ENCODE results near the gene C12orf42.

Gene C12orf42

DNA sequence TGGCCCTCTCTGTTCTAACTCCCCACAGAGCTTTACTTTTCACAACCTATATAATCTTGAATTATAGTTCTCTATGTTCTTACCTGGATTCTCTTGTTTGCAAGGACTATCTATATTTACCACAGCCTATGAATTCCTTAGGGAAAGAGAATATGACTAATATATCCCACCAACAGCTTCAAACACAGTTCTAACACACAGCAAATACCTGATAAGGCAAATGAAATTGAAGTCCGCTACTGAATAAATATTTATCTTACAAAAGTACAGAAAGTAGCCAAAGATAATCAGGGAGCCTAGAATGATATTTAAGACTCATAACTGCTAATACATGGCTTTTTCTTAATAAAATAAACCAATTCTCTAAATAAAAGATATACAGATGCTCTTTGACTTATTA, 165.1 kb downstream of the C12orf42 start:
- TF ChIP-seq ARNT (IDR thresholded peaks at IDR 0.05) (no peak), SUZ12 (IDR thresholded peaks at IDR 0.05) (no peak), HDGF (IDR thresholded peaks at IDR 0.05; ENCODE audit: borderline replicate concordance) (no peak), BHLHE40 (IDR thresholded peaks at IDR 0.05; ENCODE audit: borderline replicate concordance) (no peak), SP1 (IDR thresholded peaks at IDR 0.05) (no peak), FOXK2 (IDR thresholded peaks at IDR 0.05) (no peak), ZNF384 (IDR thresholded peaks at IDR 0.05) (no peak), CTBP1 (IDR thresholded peaks at IDR 0.05; ENCODE audit: borderline replicate concordance) (no peak), FOXM1 (IDR thresholded peaks at IDR 0.05; ENCODE audit: borderline replicate concordance) (no peak), ELF4 (IDR thresholded peaks at IDR 0.05) (no peak), LEF1 (IDR thresholded peaks at IDR 0.05; ENCODE audit: borderline replicate concordance) (no peak)
- TF ChIP-seq, protein P1, sequence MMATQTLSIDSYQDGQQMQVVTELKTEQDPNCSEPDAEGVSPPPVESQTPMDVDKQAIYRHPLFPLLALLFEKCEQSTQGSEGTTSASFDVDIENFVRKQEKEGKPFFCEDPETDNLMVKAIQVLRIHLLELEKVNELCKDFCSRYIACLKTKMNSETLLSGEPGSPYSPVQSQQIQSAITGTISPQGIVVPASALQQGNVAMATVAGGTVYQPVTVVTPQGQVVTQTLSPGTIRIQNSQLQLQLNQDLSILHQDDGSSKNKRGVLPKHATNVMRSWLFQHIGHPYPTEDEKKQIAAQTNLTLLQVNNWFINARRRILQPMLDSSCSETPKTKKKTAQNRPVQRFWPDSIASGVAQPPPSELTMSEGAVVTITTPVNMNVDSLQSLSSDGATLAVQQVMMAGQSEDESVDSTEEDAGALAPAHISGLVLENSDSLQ (IDR thresholded peaks at IDR 0.05), result no peak
- DNase-seq (ENCODE audit: extremely low spot score), result no peak
- CTCF ChIA-PET, result interaction anchor here (0.5 kb wide), 1 partner anchor 239 kb away, joined by 8 read pairs; no protein-coding TSS in a partner anchor
- POLR2A ChIA-PET, result no interaction called here

DNA sequence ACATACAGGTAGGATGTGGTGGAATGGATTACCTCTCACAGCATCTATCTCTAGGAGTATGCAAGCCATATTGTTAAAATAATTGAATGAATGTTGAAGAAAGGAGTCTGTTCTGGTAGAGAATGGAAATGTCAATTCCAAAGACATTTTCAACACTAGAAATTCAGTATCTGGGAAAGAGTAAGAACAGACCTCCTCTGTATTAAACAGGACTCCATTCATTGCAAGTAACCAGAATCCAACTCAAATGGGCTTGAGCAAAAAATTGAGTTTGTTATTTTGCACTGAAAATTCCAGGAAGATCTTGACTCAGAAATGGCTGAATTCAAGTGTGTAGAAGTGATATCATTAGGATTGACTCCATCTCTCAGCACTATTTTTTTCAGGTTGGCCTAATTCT, 168.1 kb downstream of the C12orf42 start:
- ChIA-PET CTCF (no interaction called here), POLR2A (no interaction called here)
- DNase-seq (ENCODE audit: extremely low spot score), result no peak
- TF ChIP-seq BHLHE40 (IDR thresholded peaks at IDR 0.05; ENCODE audit: borderline replicate concordance) (no peak), FOXM1 (IDR thresholded peaks at IDR 0.05; ENCODE audit: borderline replicate concordance) (no peak)

DNA sequence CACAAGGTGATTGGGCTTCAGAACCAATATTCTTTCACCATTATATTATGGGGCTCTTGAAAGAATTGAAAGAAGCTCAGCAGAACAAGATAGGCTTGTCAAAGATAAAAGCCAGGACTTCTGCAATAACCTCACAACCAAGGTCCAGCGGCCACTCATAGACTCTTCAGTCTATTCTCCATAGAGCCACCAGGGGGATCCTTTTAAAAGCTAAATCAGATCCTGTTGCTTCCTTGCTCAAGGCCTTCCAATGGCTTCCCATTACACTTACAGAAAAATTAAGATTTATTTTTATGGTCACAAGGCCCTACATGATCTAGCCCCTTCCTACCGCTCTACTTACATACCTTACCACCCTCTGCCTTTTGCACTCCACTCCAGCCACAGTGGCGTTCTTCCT, 169.6 kb downstream of the C12orf42 start:
- ChIA-PET POLR2A (no interaction called here), CTCF (interaction anchor here (1.2 kb wide), 1 partner anchor 223 kb away, joined by 3 read pairs; no protein-coding TSS in a partner anchor)
- TF ChIP-seq SUZ12 (IDR thresholded peaks at IDR 0.05), result no peak
- no peak for TF ChIP-seq FOXM1 (IDR thresholded peaks at IDR 0.05; ENCODE audit: borderline replicate concordance)
- no peak for TF ChIP-seq HDGF (IDR thresholded peaks at IDR 0.05; ENCODE audit: borderline replicate concordance)
- no peak for TF ChIP-seq ARNT (IDR thresholded peaks at IDR 0.05)
- no peak for TF ChIP-seq ELF4 (IDR thresholded peaks at IDR 0.05)
- no peak for TF ChIP-seq BHLHE40 (IDR thresholded peaks at IDR 0.05; ENCODE audit: borderline replicate concordance)
- TF ChIP-seq, protein P1 (IDR thresholded peaks at IDR 0.05), result no peak
- TF ChIP-seq FOXA1 (IDR thresholded peaks at IDR 0.05), result no peak
- TF ChIP-seq CTBP1 (IDR thresholded peaks at IDR 0.05; ENCODE audit: borderline replicate concordance), result no peak
- no peak for TF ChIP-seq NFRKB (IDR thresholded peaks at IDR 0.05)
- no peak for TF ChIP-seq SP1 (IDR thresholded peaks at IDR 0.05)
- no peak for TF ChIP-seq ZNF384 (IDR thresholded peaks at IDR 0.05)
- no peak for TF ChIP-seq LEF1 (IDR thresholded peaks at IDR 0.05; ENCODE audit: borderline replicate concordance)
- no peak for TF ChIP-seq FOXK2 (IDR thresholded peaks at IDR 0.05)
- peak; percentile 22 for DNase-seq (ENCODE audit: extremely low spot score)

DNA sequence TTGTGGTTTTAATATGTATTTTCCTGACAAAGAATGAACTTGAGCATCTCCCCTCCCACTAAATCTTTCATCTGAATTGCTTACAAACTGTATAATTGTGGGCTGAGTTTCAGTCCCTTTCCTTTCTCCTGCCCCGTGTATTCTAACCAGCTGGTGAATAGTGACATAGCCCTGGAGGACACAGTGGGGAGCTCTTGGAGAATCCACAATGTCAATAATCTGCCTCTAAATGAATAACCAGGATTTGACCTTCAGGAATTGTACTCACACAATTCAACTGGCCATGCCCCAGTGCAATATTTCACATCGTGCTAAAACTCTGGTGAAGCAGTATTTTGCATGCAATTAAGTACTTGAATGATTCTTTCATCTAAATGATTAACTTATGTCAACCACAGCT, 177.2 kb downstream of the C12orf42 start:
- ChIA-PET CTCF (no interaction called here), POLR2A (no interaction called here)
- no peak for DNase-seq (ENCODE audit: extremely low spot score)
- TF ChIP-seq FOXM1 (IDR thresholded peaks at IDR 0.05; ENCODE audit: borderline replicate concordance) (no peak), CTBP1 (IDR thresholded peaks at IDR 0.05; ENCODE audit: borderline replicate concordance) (no peak), ARNT (IDR thresholded peaks at IDR 0.05) (no peak), HDGF (IDR thresholded peaks at IDR 0.05; ENCODE audit: borderline replicate concordance) (no peak), LEF1 (IDR thresholded peaks at IDR 0.05; ENCODE audit: borderline replicate concordance) (no peak), NFRKB (IDR thresholded peaks at IDR 0.05) (no peak), FOXA1 (IDR thresholded peaks at IDR 0.05) (no peak), TARDBP (IDR thresholded peaks at IDR 0.05) (no peak), SP1 (IDR thresholded peaks at IDR 0.05) (no peak), ZNF384 (IDR thresholded peaks at IDR 0.05) (no peak), BHLHE40 (IDR thresholded peaks at IDR 0.05; ENCODE audit: borderline replicate concordance) (no peak), ELF4 (IDR thresholded peaks at IDR 0.05) (no peak), L3MBTL2 (conservative IDR thresholded peaks at IDR 0.05) (no peak), SUZ12 (IDR thresholded peaks at IDR 0.05) (no peak), FOXK2 (IDR thresholded peaks at IDR 0.05) (no peak)
- TF ChIP-seq, protein P1 (IDR thresholded peaks at IDR 0.05), result no peak

DNA sequence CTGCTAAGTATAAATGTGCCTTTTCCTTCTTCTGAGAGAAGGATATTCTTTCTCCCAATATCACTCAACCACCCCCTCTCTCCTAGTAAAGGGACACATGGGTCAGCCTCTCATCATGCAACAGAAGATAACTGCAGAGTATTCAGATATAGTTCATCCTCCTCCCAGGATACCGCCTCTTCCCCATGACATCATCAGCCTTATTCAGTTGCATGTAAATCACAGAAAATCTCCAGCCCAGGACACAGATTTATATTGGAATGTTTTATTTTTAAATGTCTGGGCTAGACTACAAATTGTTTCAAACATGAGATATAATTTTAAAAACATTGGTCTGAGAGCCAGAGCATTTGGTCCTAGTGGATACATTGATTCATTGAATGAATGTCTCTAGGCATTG, 178.5 kb downstream of the C12orf42 start:
- ChIA-PET POLR2A (no interaction called here), CTCF (no interaction called here)
- TF ChIP-seq FOXK2 (IDR thresholded peaks at IDR 0.05) (no peak), HDGF (IDR thresholded peaks at IDR 0.05; ENCODE audit: borderline replicate concordance) (no peak), L3MBTL2 (conservative IDR thresholded peaks at IDR 0.05) (no peak), TARDBP (IDR thresholded peaks at IDR 0.05) (no peak), ARNT (IDR thresholded peaks at IDR 0.05) (no peak), CTBP1 (IDR thresholded peaks at IDR 0.05; ENCODE audit: borderline replicate concordance) (no peak), FOXM1 (IDR thresholded peaks at IDR 0.05; ENCODE audit: borderline replicate concordance) (no peak), ELF4 (IDR thresholded peaks at IDR 0.05) (no peak), FOXA1 (IDR thresholded peaks at IDR 0.05) (no peak), LEF1 (IDR thresholded peaks at IDR 0.05; ENCODE audit: borderline replicate concordance) (no peak), NFRKB (IDR thresholded peaks at IDR 0.05) (no peak), SP1 (IDR thresholded peaks at IDR 0.05) (no peak), BHLHE40 (IDR thresholded peaks at IDR 0.05; ENCODE audit: borderline replicate concordance) (no peak)
- TF ChIP-seq, protein P1 (IDR thresholded peaks at IDR 0.05), result no peak
- no peak for DNase-seq (ENCODE audit: extremely low spot score)

DNA sequence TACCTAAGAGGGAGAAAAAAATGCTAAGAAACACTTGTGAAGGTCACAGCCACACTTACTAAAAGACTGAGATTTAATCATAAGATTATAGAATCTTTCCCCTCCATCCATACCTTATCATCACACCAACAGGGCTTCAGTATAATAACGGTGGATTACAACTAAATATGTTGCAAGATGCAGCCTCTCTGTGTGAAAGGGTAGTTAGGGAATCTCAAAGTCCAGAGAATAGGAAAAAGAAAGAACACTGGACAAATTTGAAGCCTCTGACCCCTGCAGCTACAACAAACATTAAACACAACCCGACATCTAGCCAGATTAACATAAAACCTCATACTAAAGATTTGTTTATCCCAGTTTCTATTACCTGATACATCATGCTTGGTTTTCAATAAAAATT, 181.0 kb downstream of the C12orf42 start:
- ChIA-PET POLR2A (no interaction called here), CTCF (no interaction called here)
- DNase-seq (ENCODE audit: extremely low spot score), result no peak
- TF ChIP-seq NFRKB (IDR thresholded peaks at IDR 0.05) (no peak), SUZ12 (IDR thresholded peaks at IDR 0.05) (no peak)
